ENCODE measurements around the gene LMAN1.

The LMAN1 gene

GRCh38 chr18:59343926-59344325 is 15.1 kb downstream of the LMAN1 start:
- WGBS (ENCODE audit: extremely low coverage, insufficient coverage, insufficient read length): no CpG with 5 or more reads among the region's 2 CpGs
- no peak overlapping the region for H3K14ac ChIP-seq (ENCODE audit: low read length)
- no peak for DNase-seq

GRCh38 chr18:59340817-59341216 is 18.2 kb downstream of the LMAN1 start:
- Histone ChIP-seq H3K9ac (ENCODE audit: low read length) (no peak overlapping the region), H2BK120ac (ENCODE audit: insufficient read depth, low read length, poor library complexity) (no peak overlapping the region), H3K79me2 (ENCODE audit: control insufficient read depth, insufficient read depth, low read length, poor library complexity) (no peaks in the 10 kb centered on the region), H4K91ac (ENCODE audit: low read depth, low read length) (no peak overlapping the region), H3K27me3 (ENCODE audit: insufficient read depth, low read length) (no peaks in the 10 kb centered on the region), H4K8ac (ENCODE audit: low read depth, low read length) (no peak overlapping the region), H3K4me2 (ENCODE audit: low read length) (no peak overlapping the region), H3K9me3 (ENCODE audit: insufficient read depth, low read depth, low read length) (peaks cover 4% of the 10 kb centered on the region), H4K12ac (ENCODE audit: low read depth, low read length) (no peak overlapping the region), H3K23ac (ENCODE audit: low read length) (no peak overlapping the region), H3K18ac (ENCODE audit: low read length) (no peak overlapping the region), H3K14ac (ENCODE audit: low read length) (no peak overlapping the region), H3K79me1 (ENCODE audit: low read length) (no peaks in the 10 kb centered on the region), H3K4ac (ENCODE audit: low read depth, low read length) (no peak overlapping the region), H3K27ac (ENCODE audit: low read depth, low read length) (no peak overlapping the region), H3K36me3 (ENCODE audit: control insufficient read depth in 1 of 2, insufficient read depth in 2 of 2, low read length in 2 of 2) (peaks cover 15 to 22% of the 10 kb centered on the region in 2 experiments), H3K4me3 (ENCODE audit: low read depth, low read length) (no peak overlapping the region), H2BK5ac (ENCODE audit: low read depth, low read length, poor library complexity) (no peak overlapping the region), H2BK12ac (ENCODE audit: low read length) (no peak overlapping the region), H2AK5ac (ENCODE audit: low read length) (no peak overlapping the region), H2AFZ (ENCODE audit: insufficient read depth, low read length, poor library complexity) (no peak overlapping the region), H3K4me1 (ENCODE audit: control insufficient read depth in 1 of 2, insufficient read depth in 2 of 2, low read length in 2 of 2) (peaks cover 3 to 4% of the 10 kb centered on the region in 2 experiments)
- no peak for DNase-seq

More at GRCh38 chr18:59343926-59344325, 15.1 kb downstream of the LMAN1 start:
- H3K23ac ChIP-seq (ENCODE audit: low read length): no peak overlapping the region
- no peak overlapping the region for H3K4me3 ChIP-seq (ENCODE audit: low read depth, low read length)
- H4K12ac ChIP-seq (ENCODE audit: low read depth, low read length): no peak overlapping the region
- H3K27me3 ChIP-seq (ENCODE audit: insufficient read depth, low read length): no peaks in the 10 kb centered on the region
- no peak overlapping the region for H2BK5ac ChIP-seq (ENCODE audit: low read depth, low read length, poor library complexity)
- H2BK120ac ChIP-seq (ENCODE audit: insufficient read depth, low read length, poor library complexity): no peak overlapping the region
- no peak overlapping the region for H3K27ac ChIP-seq (ENCODE audit: low read depth, low read length)
- H2AFZ ChIP-seq (ENCODE audit: insufficient read depth, low read length, poor library complexity): no peak overlapping the region
- H3K4me2 ChIP-seq (ENCODE audit: low read length): no peak overlapping the region
- H4K91ac ChIP-seq (ENCODE audit: low read depth, low read length): no peak overlapping the region
- peaks cover 22 to 27% of the 10 kb centered on the region in 2 experiments for H3K36me3 ChIP-seq (ENCODE audit: control insufficient read depth in 1 of 2, insufficient read depth in 2 of 2, low read length in 2 of 2)
- no peak overlapping the region for H4K8ac ChIP-seq (ENCODE audit: low read depth, low read length)
- no peak overlapping the region for H2BK12ac ChIP-seq (ENCODE audit: low read length)
- H2AK5ac ChIP-seq (ENCODE audit: low read length): no peak overlapping the region
- no peaks in the 10 kb centered on the region for H3K79me2 ChIP-seq (ENCODE audit: control insufficient read depth, insufficient read depth, low read length, poor library complexity)
- peaks cover 3 to 4% of the 10 kb centered on the region in 2 experiments for H3K4me1 ChIP-seq (ENCODE audit: control insufficient read depth in 1 of 2, insufficient read depth in 2 of 2, low read length in 2 of 2)
- H3K4ac ChIP-seq (ENCODE audit: low read depth, low read length): no peak overlapping the region
- H3K9me3 ChIP-seq (ENCODE audit: insufficient read depth, low read depth, low read length): peaks cover 4% of the 10 kb centered on the region
- no peaks in the 10 kb centered on the region for H3K79me1 ChIP-seq (ENCODE audit: low read length)
- H3K9ac ChIP-seq (ENCODE audit: low read length): no peak overlapping the region
- H3K18ac ChIP-seq (ENCODE audit: low read length): no peak overlapping the region

GRCh38 chr18:59340312-59340711 is 18.8 kb downstream of the LMAN1 start:
- H2AFZ ChIP-seq (ENCODE audit: insufficient read depth, low read length, poor library complexity): no peak overlapping the region
- no peaks in the 10 kb centered on the region for H3K79me2 ChIP-seq (ENCODE audit: control insufficient read depth, insufficient read depth, low read length, poor library complexity)
- no peak overlapping the region for H3K4me3 ChIP-seq (ENCODE audit: low read depth, low read length)
- H2BK120ac ChIP-seq (ENCODE audit: insufficient read depth, low read length, poor library complexity): no peak overlapping the region
- H4K8ac ChIP-seq (ENCODE audit: low read depth, low read length): no peak overlapping the region
- peaks cover 3 to 4% of the 10 kb centered on the region in 2 experiments for H3K4me1 ChIP-seq (ENCODE audit: control insufficient read depth in 1 of 2, insufficient read depth in 2 of 2, low read length in 2 of 2)
- no peak overlapping the region for H3K9ac ChIP-seq (ENCODE audit: low read length)
- no peaks in the 10 kb centered on the region for H3K79me1 ChIP-seq (ENCODE audit: low read length)
- H4K12ac ChIP-seq (ENCODE audit: low read depth, low read length): no peak overlapping the region
- no peak overlapping the region for H3K4ac ChIP-seq (ENCODE audit: low read depth, low read length)
- no peak overlapping the region for H3K18ac ChIP-seq (ENCODE audit: low read length)
- no peak overlapping the region for H3K14ac ChIP-seq (ENCODE audit: low read length)
- no peak overlapping the region for H3K23ac ChIP-seq (ENCODE audit: low read length)
- H3K27me3 ChIP-seq (ENCODE audit: insufficient read depth, low read length): no peaks in the 10 kb centered on the region
- no CpG with 5 or more reads among the region's 2 CpGs for WGBS (ENCODE audit: extremely low coverage, insufficient coverage, insufficient read length)
- H2BK12ac ChIP-seq (ENCODE audit: low read length): no peak overlapping the region
- H3K4me2 ChIP-seq (ENCODE audit: low read length): no peak overlapping the region
- no peak overlapping the region for H2BK5ac ChIP-seq (ENCODE audit: low read depth, low read length, poor library complexity)
- H2AK5ac ChIP-seq (ENCODE audit: low read length): no peak overlapping the region
- no peak overlapping the region for H3K27ac ChIP-seq (ENCODE audit: low read depth, low read length)
- peaks cover 12 to 19% of the 10 kb centered on the region in 2 experiments for H3K36me3 ChIP-seq (ENCODE audit: control insufficient read depth in 1 of 2, insufficient read depth in 2 of 2, low read length in 2 of 2)
- no peak overlapping the region for H4K91ac ChIP-seq (ENCODE audit: low read depth, low read length)
- no peak for DNase-seq
- H3K9me3 ChIP-seq (ENCODE audit: insufficient read depth, low read depth, low read length): peaks cover 4% of the 10 kb centered on the region

GRCh38 chr18:59332986-59333385 is 26.1 kb downstream of the LMAN1 start:
- Histone ChIP-seq H3K79me2 (ENCODE audit: control insufficient read depth, insufficient read depth, low read length, poor library complexity) (no peaks in the 10 kb centered on the region), H3K4me3 (ENCODE audit: low read depth, low read length) (no peak overlapping the region), H3K27me3 (ENCODE audit: insufficient read depth, low read length) (no peaks in the 10 kb centered on the region), H4K8ac (ENCODE audit: low read depth, low read length) (no peak overlapping the region), H3K23ac (ENCODE audit: low read length) (no peak overlapping the region), H3K36me3 (ENCODE audit: control insufficient read depth in 1 of 2, insufficient read depth in 2 of 2, low read length in 2 of 2) (peaks cover 9 to 17% of the 10 kb centered on the region in 2 experiments), H4K12ac (ENCODE audit: low read depth, low read length) (no peak overlapping the region), H2AFZ (ENCODE audit: insufficient read depth, low read length, poor library complexity) (no peak overlapping the region), H3K4me2 (ENCODE audit: low read length) (no peak overlapping the region), H2BK120ac (ENCODE audit: insufficient read depth, low read length, poor library complexity) (no peak overlapping the region), H3K27ac (ENCODE audit: low read depth, low read length) (no peak overlapping the region), H3K9me3 (ENCODE audit: insufficient read depth, low read depth, low read length) (no peaks in the 10 kb centered on the region), H3K79me1 (ENCODE audit: low read length) (no peaks in the 10 kb centered on the region), H3K14ac (ENCODE audit: low read length) (no peak overlapping the region), H3K18ac (ENCODE audit: low read length) (no peak overlapping the region), H3K9ac (ENCODE audit: low read length) (no peak overlapping the region), H3K4ac (ENCODE audit: low read depth, low read length) (no peak overlapping the region), H2BK12ac (ENCODE audit: low read length) (no peak overlapping the region), H2AK5ac (ENCODE audit: low read length) (no peak overlapping the region), H2BK5ac (ENCODE audit: low read depth, low read length, poor library complexity) (no peak overlapping the region), H4K91ac (ENCODE audit: low read depth, low read length) (no peak overlapping the region), H3K4me1 (ENCODE audit: control insufficient read depth in 1 of 2, insufficient read depth in 2 of 2, low read length in 2 of 2) (no peaks in the 10 kb centered on the region)
- DNase-seq: peak in 1 of 2 donors; percentile 39
- WGBS (ENCODE audit: extremely low coverage, insufficient coverage, insufficient read length): no CpG with 5 or more reads among the region's 3 CpGs
